HepG2 (cell line): ENCODE data around the gene NFIL3. TPM values are rescaled to one million over a fixed set of nuclear protein-coding genes. Genes with fewer than 3 reads are reported as not detected.

Experiments used
- CTCF ChIP-seq: sonication (generic); formaldehyde crosslinking; IDR thresholded peaks from 2 replicates; pipeline ENCODE4 v1.5.0; 2020; ENCODE audit warnings: mild to moderate bottlenecking, missing genetic modification reagents, moderate library complexity
- EZH2 ChIP-seq: conservative IDR thresholded peaks from 2 replicates; pipeline ENCODE4 v1.6.1; 2012; ENCODE audit warnings: mild to moderate bottlenecking, low read depth, low read length, moderate library complexity
- GFI1 ChIP-seq: sonication (generic); formaldehyde crosslinking; IDR thresholded peaks from 2 replicates; pipeline ENCODE4 v1.5.0; 2020; ENCODE audit warnings: missing genetic modification reagents, mild to moderate bottlenecking, borderline replicate concordance
- HNRNPK ChIP-seq: fragments of 200-400 bp; formaldehyde crosslinking; IDR thresholded peaks from 2 replicates; pipeline ENCODE4 v1.6.1; 2018; ENCODE audit warnings: low read length, low read depth, moderate library complexity, mild to moderate bottlenecking; ENCODE audit not compliant: poor library complexity, severe bottlenecking
- HOXD1 ChIP-seq: sonication (generic); formaldehyde crosslinking; IDR thresholded peaks from 2 replicates; pipeline ENCODE4 v1.5.0; 2020; ENCODE audit warnings: missing genetic modification reagents
- KDM3A ChIP-seq: IDR thresholded peaks from 2 replicates; pipeline ENCODE4 v1.6.1; 2018; ENCODE audit warnings: low read depth, missing compliant biosample characterization
- MBD4 ChIP-seq: IDR thresholded peaks from 2 replicates; pipeline ENCODE4 v1.6.1; 2012; ENCODE audit warnings: low read length, inconsistent platforms, borderline replicate concordance
- MYPOP ChIP-seq: sonication (generic); formaldehyde crosslinking; IDR thresholded peaks from 2 replicates; pipeline ENCODE4 v1.8.1; 2023; ENCODE audit warnings: mild to moderate bottlenecking, moderate library complexity, missing genetic modification reagents
- PHF21A ChIP-seq: sonication (generic); formaldehyde crosslinking; IDR thresholded peaks from 2 replicates; pipeline ENCODE4 v1.5.0; 2020; ENCODE audit warnings: mild to moderate bottlenecking, missing genetic modification reagents
- POLR2AphosphoS5 ChIP-seq: IDR thresholded peaks from 2 replicates; pipeline ENCODE4 v1.6.1; 2012; ENCODE audit warnings: low read depth, low read length
- RBFOX2 ChIP-seq: fragments of 200-400 bp; formaldehyde crosslinking; IDR thresholded peaks from 2 replicates; pipeline ENCODE4 v1.6.1; 2017; ENCODE audit warnings: low read depth, mild to moderate bottlenecking, low read length
- SALL1 ChIP-seq: sonication (generic); formaldehyde crosslinking; IDR thresholded peaks from 2 replicates; pipeline ENCODE4 v1.8.0; 2022; ENCODE audit warnings: mild to moderate bottlenecking, missing genetic modification reagents
- SMYD3 ChIP-seq: sonication (generic); formaldehyde crosslinking; IDR thresholded peaks from 2 replicates; pipeline ENCODE4 v1.8.1; 2023; ENCODE audit warnings: mild to moderate bottlenecking, missing genetic modification reagents
- SNAPC5 ChIP-seq: sonication (generic); formaldehyde crosslinking; IDR thresholded peaks from 2 replicates; pipeline ENCODE4 v1.8.1; 2023; ENCODE audit warnings: mild to moderate bottlenecking, missing genetic modification reagents, borderline replicate concordance
- USF2 ChIP-seq, 2 experiments: sonication (generic) in 1 of 2; formaldehyde crosslinking in 1 of 2; IDR thresholded peaks; 2 replicates each; pipeline versions ENCODE4 v1.5.1 to v1.6.1; 2011 to 2020; ENCODE audit warnings: borderline replicate concordance in 1 of 2, low read depth in 1 of 2, low read length in 1 of 2, mild to moderate bottlenecking in 1 of 2, missing genetic modification reagents in 1 of 2, moderate library complexity in 1 of 2
- ZFP90 ChIP-seq: sonication (generic); formaldehyde crosslinking; IDR thresholded peaks from 2 replicates; pipeline ENCODE4 v1.8.0; 2022; ENCODE audit warnings: missing genetic modification reagents, mild to moderate bottlenecking, inconsistent platforms, borderline replicate concordance
- ZNF350 ChIP-seq: sonication (generic); formaldehyde crosslinking; IDR thresholded peaks from 2 replicates; pipeline ENCODE4 v1.4.0; 2020; ENCODE audit warnings: mild to moderate bottlenecking, low read depth, missing genetic modification reagents, borderline replicate concordance
- ZNF558 ChIP-seq: sonication (generic); formaldehyde crosslinking; IDR thresholded peaks from 2 replicates; pipeline ENCODE4 v1.9.0; 2022; ENCODE audit warnings: mild to moderate bottlenecking, missing genetic modification reagents, borderline replicate concordance
- ZNF569 ChIP-seq: sonication (generic); formaldehyde crosslinking; IDR thresholded peaks from 2 replicates; pipeline ENCODE4 v1.5.0; 2020; ENCODE audit warnings: mild to moderate bottlenecking, missing genetic modification reagents, moderate library complexity, borderline replicate concordance
- ZNF589 ChIP-seq: sonication (generic); formaldehyde crosslinking; conservative IDR thresholded peaks from 2 replicates; pipeline ENCODE4 v1.8.0; 2022; ENCODE audit warnings: mild to moderate bottlenecking, moderate library complexity, missing genetic modification reagents
- ZSCAN9 ChIP-seq: IDR thresholded peaks from 2 replicates; pipeline ENCODE4 v1.6.1; 2016; ENCODE audit warnings: borderline replicate concordance
- polyA plus RNA-seq, 8 experiments: library from polyadenylated mRNA; depleted of rRNA in 3 of 8; stranded (reverse) in 7 of 8; unstranded in 1 of 8; fragments of >200 nt; fragmentation: Illumina TruSeq in 4 of 8; extraction: Trizol in 4 of 8; gene quantifications; 2 replicates each; pipeline versions ENCODE4 v1.2.1 to v1.2.3, GENCODE V29; 2011 to 2016; ENCODE audit warnings: low read depth in 4 of 8, missing spikeins in 1 of 8, mixed read lengths in 1 of 8; ENCODE audit not compliant: insufficient read depth in 1 of 8
- total RNA-seq, 5 experiments: library from RNA; depleted of rRNA; stranded (reverse); fragments of >200 nt; fragmentation: Illumina TruSeq; extraction: Trizol; gene quantifications; 2 replicates each; pipeline ENCODE4 v1.2.3, GENCODE V29; 2016; ENCODE audit warnings: low read depth in 1 of 5
- TF ChIP-seq, protein P1 (sequence below): sonication (generic); formaldehyde crosslinking; IDR thresholded peaks from 2 replicates; pipeline ENCODE4 v1.8.0; 2022; ENCODE audit warnings: missing genetic modification reagents, low read depth, mild to moderate bottlenecking, borderline replicate concordance
- TF ChIP-seq, protein P2 (sequence below): fragments of 450-650 bp; IDR thresholded peaks from 2 replicates; pipeline ENCODE4 v1.6.1; 2017

NFIL3 gene
- total and polyA plus RNA-seq, 2 of the 13 experiments (the other 11 are each of a cell fraction or from before 2014, with no cell fraction given) = 46.6 to 54.2 TPM

DNA sequence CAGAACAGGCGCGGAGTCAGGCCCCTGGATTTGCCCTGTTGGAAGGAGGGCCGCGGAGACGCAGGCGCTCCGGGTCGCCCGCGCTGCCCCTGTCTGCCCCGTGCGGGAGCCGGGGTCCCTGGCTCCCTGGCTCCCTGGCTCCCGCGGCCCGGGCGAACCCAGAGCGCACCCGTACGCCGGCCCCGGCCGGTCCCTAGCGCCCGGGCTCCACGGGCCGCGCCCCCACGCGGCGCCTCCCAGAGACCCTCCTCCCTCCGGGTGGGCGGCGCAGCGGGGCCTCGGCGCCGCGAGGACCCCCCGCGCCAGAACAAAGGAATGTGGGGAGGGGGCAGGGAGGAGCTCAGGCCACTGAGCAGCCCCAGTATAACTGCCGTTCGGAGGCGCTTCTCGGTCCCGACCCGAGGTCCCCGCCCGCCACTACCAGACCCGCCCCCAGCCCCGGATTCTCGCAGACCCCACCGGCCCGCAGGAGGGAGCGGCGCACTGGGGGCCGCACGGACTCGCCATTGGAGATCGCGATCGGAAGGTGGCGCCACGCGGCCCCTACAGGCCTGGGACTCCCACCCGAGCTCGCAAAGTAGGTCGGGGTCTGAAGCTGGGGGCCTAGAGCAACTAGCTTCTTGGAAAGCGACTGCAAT is 2.4 kb downstream of the NFIL3 start (continued):
- TF ChIP-seq, protein P1, sequence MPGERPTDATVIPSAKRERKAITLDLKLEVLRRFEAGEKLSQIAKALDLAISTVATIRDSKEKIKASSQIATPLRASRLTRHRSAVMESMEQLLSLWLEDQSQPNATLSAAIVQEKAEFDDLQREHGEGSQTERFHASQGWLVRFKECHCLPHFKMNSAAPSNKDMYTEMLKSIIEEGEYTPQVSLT (CRISPR knock-in tag) = no peak
- TF ChIP-seq CTCF (CRISPR knock-in tag) = peak; percentile 66
- no peak for TF ChIP-seq POLR2AphosphoS5
- peak; percentile 54 for TF ChIP-seq SALL1 (CRISPR knock-in tag)
- no peak for TF ChIP-seq ZNF569
- TF ChIP-seq KDM3A = 0 out of 2 replicates have a peak, but pooled peaks have one; percentile 31
- no peak for TF ChIP-seq HOXD1 (CRISPR knock-in tag)
- TF ChIP-seq SMYD3 (CRISPR knock-in tag) = no peak
- TF ChIP-seq EZH2 = no peak
- no peak for TF ChIP-seq HNRNPK
- TF ChIP-seq ZSCAN9 = no peak
- TF ChIP-seq ZNF350 = 0 out of 2 replicates have a peak, but pooled peaks have one; percentile 31
- TF ChIP-seq MBD4 = no peak
- TF ChIP-seq PHF21A (CRISPR knock-in tag) = peak; percentile 13; the same call in 1 of the 2 replicates
- TF ChIP-seq USF2 (IDR thresholded peaks at IDR 0.05; ENCODE audit: low read depth, low read length) = no peak
- no peak for TF ChIP-seq USF2 (CRISPR knock-in tag; IDR thresholded peaks at IDR 0.05; ENCODE audit: borderline replicate concordance)
- no peak for TF ChIP-seq SNAPC5 (CRISPR knock-in tag)
- no peak for TF ChIP-seq ZNF558 (CRISPR knock-in tag)
- no peak for TF ChIP-seq GFI1 (CRISPR knock-in tag)
- no peak for TF ChIP-seq MYPOP (CRISPR knock-in tag)
- TF ChIP-seq ZNF589 = no peak
- peak; percentile 96 for TF ChIP-seq RBFOX2
- TF ChIP-seq, protein P2, sequence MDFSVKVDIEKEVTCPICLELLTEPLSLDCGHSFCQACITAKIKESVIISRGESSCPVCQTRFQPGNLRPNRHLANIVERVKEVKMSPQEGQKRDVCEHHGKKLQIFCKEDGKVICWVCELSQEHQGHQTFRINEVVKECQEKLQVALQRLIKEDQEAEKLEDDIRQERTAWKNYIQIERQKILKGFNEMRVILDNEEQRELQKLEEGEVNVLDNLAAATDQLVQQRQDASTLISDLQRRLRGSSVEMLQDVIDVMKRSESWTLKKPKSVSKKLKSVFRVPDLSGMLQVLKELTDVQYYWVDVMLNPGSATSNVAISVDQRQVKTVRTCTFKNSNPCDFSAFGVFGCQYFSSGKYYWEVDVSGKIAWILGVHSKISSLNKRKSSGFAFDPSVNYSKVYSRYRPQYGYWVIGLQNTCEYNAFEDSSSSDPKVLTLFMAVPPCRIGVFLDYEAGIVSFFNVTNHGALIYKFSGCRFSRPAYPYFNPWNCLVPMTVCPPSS = no peak
- TF ChIP-seq ZFP90 (CRISPR knock-in tag) = 0 out of 2 replicates have a peak, but pooled peaks have one; percentile 28
